GM18909 (cell line): ENCODE results near the gene SLC4A4.
A peak's percentile ranks its signal among the peaks of the same experiment; 100 is the strongest.

Source experiments
- ATAC-seq: cut with Tn5 transposase; IDR thresholded peaks from one replicate; pipeline ENCODE4 v1.9.1; 2021; ENCODE audit warnings: mild to moderate bottlenecking; ENCODE audit not compliant: unreplicated experiment, poor library complexity

Gene SLC4A4

DNA sequence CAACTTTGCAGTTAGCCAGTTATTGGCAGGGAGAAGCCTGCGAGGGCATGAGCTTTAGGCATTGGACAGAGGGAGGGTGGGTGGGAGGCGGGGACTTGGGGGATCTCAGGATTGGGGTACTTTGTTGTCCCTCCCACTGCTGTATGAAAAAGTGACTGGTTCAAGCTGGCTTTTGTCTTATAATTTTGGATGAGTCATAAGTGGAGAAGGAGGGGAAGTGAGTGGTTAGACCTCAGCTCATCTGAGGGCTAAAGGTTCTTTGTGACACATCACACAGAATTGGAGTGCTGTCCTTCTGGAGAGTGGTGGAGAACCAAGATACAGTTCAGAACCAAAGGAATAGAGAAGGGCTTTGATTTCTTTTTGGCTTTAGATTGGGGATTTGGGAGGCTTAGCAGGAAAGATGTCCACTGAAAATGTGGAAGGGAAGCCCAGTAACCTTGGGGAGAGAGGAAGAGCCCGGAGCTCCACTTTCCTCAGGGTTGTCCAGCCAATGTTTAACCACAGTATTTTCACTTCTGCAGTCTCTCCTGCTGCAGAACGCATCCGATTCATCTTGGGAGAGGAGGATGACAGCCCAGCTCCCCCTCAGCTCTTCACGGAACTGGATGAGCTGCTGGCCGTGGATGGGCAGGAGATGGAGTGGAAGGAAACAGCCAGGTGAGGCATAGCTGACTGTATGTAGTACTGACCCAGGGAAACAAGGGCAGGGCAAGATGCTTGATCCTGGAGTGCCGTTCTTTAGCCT is at the start of gene SLC4A4:
Gene SLC4A4, plus strand, starts transcription at position 175 of the 748 bp plus-strand sequence.
- ATAC-seq = peak; percentile 100

DNA sequence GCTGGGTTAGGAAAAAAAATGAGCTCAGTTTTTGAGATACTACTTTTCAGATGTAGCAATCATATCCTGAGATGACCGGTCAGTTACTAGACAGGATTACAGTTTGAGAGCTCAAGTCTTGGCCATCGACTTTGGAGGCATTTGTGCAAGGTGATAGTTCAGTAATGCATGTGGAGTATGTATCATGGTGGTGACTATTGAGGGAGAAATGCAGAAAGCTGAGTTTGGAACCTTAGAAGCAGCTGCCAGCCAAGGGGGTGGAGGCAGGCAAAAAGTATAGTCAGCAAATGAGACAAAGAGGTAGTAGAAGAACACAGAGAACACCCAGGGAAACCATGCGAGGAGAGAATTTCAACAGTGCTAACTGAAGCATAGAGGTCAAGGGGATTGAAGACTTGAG is 48.7 kb upstream of the SLC4A4 start:
- ATAC-seq = no peak

DNA sequence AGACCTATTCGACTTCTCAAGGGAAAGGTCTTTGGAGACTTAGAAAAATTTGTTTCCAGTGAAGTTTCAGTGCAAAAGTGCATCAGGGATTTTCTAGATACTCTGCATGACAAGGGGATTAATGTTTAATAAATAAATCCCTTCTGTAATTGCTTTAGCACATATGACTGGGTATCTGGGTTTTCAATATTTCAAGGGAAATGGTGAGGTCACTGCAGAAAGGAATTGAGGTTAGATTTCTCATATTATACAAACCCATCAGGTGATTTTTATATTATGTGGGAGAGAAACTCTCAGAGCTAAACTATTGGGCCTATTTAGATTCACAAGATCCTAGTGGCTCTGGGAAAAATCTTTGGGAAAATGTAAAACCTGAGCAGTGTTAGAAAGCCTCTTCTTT is 48.3 kb upstream of the SLC4A4 start:
- ATAC-seq = no peak

DNA sequence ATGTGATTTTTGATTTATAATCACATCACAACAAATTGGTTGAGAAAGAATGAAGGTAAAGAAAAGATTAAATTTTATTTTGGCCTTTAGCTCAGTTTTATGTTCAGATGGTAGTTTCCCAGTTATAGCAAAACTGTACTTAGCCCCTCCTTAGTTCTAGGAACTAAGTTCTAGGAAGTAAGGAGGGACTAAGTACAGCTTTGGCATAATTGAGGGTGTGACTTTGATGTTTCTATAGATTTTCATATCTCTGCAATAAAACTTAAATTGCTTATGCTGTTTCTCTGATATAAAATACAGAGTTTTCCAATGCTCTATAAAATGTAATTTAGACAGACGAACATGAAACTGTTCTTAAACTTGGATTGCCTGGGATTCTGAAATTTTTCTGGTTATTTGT is 46.6 kb upstream of the SLC4A4 start:
- ATAC-seq = no peak

DNA sequence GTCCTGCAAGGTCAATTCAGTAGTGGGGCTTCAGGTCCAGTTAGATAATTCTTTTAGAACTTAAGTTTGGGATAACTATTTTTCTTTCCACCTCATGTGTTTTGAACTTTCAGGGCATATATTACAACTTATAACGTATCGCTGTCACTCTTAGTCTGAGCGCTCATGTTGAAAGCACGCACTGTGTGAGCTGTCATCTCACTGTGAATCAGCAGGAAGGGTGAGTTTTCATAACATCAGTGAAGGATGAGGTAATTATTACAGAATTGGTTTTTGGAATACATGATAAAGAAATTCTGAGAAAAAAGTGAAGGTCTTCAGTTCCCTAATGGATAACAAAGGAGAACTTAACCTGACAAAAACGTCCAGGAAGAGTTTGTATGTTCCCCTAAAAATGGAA is 45.1 kb upstream of the SLC4A4 start:
- ATAC-seq = no peak

DNA sequence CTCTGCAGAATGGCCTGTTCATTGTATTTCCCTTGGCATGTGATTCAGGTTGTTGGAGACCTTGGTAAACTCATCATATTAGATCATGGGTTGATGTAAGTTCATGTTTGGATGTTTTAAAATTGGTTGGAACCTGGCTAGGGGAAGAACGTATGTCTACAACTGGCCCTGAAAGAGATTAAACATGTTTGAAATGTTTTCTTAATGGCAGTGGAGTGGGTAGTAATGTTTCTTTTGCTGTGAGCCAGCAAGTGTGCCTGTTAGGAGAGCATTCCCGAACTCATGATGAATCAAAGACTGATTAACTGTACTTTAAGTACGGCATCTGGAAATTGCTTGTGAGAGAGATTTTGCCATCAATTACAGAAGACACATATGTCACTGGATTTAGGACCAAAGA is 44.5 kb upstream of the SLC4A4 start:
- ATAC-seq = no peak

DNA sequence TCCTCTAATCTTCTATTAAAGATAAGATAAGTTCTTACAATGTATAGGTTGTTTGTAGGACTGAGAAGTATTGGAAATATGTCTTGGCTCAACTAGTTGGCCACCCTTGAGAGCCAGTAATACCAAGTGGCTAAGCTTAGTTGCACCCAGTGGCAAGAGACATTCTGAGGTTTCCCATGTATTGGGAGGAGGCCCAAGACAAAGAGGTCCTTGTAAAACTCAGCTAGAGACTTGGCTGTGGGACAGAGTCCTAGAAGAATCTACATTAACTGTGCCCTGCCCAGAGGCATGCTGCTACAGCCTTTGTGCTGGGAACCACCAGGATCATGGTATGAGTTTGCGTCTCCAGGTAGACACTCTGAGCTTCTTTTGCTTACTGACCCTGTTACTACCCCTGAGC is 41.9 kb upstream of the SLC4A4 start:
- ATAC-seq = no peak

DNA sequence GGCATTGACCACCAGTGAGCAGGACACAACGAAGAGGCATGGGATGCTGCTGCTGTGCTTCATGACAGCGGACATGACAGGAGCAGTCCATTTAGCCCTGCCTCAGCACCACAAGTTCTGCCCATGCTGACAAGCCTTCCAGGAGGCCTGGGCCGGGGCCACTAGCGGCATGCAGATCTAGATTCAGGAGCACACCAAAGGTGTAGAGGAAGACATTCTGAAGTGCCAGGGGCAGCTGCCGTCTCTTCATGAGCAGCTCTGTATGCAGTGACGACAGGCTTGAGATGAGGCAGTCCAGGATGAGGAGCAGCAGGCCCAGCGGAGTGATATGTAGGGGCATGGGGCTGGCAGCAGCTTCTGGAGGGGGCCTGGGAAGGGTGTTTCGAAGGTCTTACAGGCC is 38.5 kb upstream of the SLC4A4 start:
- ATAC-seq = no peak

DNA sequence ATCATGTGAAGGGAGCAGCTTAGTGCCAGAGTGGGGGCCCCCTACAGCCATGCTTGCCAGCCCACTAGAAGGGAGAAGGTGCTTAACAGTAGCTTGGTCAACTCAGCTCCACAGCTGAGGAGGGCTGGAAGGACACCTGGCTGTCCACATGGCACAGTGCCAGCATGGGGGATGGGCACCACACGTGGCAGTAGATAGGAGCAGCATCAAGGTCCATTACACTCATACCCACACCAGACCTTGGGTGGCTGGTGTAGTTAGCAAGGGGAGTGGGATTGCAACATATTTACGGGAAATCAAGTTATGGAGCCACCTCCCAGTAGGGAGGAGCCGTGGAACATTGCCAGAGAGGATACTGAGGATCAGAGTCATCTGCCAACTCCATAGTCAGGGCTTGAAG is 37.9 kb upstream of the SLC4A4 start:
- no peak for ATAC-seq

DNA sequence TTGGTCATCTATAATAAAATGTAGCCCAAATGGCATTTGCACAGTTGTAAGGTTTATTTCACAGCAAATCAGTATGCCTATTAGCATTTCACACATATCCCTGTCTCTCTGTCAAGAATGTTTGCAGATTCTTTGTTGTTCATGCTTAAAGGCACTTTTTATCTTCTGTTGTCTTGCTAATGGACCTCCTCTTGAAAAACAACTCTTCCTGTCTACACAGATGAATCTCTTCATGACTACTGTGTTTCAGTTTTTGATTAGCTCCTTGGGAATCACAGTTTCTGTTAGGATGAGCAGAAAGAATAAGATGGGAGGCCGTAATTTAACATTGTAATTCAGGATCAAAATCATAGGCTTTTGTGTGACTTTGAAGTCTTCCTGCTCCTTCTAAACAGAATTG is 35.5 kb upstream of the SLC4A4 start:
- no peak for ATAC-seq

DNA sequence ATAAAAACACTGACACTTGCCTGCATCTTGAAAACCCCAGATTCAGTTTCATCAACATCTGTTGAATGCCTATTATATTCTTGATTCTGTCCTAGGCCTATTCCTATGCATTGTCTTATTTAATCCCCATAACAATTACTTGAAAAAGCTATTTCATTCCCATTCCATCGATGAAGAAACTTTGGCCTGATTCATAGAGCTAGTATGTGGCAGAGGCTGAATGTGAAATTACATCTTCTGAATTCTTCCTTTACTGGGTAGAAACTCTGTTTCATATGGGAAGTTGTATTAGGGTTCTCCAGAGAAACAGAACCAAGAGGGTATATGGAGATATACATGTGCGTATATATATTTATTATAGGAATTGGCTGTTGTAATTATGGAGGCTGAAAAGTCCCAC is 35.0 kb upstream of the SLC4A4 start:
- ATAC-seq = no peak

DNA sequence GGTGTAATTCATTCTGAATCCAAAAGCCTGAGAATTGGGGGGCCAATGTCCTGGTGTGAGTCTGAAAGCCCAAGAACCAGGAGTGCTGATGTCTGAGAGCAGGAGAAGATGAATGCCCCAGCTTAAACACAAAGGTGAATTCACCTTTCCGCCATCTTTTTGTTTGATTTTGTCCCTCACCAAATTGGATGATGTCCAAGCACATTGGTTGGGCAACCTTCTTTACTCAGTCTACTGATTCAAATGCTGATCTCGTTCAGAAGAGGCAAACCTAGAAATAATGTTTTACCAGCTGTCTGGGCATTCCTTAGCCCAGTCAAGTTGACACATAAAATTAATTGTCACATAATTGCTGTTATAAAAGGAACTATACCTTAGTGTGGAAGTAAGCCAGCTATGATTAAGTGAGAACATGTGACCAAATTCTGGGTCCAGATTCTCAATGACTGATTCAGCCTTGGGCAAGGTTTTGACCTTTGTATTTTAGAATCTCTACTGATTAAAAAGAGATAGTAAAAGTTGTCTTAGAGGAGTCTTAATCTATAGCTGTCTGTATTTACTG is 34.5 kb upstream of the SLC4A4 start:
- ATAC-seq = no peak

DNA sequence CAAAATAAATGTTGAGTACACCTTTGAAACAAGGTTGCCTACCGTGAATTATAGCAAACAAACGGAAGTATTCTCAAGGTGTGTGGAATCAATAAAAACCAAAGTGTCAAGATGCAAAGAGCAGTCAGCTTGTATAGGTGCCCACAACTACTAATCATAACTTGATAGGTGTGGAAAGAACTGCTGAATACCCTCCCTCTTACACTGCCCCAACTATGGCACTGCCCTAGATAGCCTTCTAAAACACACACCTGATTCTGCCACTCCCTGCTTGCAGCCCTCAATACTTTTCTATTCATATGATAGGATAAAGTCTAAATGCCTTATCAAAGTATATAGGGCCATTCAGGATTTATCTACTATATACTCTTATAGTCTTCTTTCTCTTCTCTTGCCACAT is 31.1 kb upstream of the SLC4A4 start:
- ATAC-seq = no peak

DNA sequence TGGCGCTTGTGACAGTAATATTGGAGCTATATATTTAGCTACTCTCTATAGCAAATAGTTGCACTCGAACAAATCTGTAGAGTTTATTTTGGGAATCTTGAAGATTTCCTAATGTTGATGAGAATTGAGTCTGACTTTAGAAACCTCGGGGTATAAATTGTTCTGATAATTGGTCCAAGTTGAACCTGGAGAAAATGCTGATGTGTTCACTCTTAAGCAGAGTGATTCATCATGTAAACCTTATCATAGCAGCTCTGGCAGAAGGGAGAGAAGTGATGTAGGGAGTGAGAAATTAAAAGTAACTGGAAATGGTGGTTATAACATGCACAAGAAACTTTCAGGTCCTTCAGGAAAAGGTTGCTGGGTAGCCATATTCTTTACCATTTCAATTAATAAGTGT is 16.4 kb upstream of the SLC4A4 start:
- no peak for ATAC-seq

DNA sequence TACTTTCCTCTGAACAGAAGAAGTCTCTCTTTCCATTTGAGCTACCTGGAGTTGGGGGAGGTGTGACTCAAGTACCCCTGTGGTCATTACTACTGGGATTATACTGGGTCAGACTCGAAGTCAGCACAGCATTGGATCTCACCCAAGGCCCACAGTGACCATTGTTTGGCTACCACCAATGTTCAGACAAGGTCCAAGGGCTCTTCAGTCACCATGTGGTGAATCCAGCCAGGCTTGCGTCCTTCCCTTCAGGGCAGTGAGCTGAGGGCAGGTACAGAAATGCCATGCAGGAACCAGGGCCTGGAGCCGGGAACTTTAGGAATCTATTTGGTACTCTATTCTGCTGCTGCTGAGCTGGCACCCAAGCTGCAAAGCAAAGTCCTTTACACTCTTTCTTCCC is 5.5 kb upstream of the SLC4A4 start:
- ATAC-seq = no peak

DNA sequence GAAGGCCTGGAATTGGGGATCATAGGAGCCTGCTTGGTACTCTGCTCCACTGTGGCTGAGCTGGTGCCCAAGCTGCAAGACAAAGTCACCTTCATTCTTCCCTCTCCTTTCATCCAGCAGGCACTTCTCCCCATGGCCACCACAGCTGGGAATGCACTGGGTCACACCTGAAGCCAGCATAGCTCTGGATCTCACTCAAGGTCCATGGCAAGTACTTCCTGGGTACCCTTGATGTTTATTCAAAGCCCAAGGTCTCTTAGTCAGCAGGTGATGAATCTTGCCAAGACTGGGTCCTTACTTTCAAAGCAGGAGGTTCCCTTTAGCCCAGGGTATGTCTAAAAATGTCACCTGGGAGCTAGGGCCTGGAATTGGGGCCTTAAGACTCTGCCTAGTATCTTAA is 4.9 kb upstream of the SLC4A4 start:
- no peak for ATAC-seq

DNA sequence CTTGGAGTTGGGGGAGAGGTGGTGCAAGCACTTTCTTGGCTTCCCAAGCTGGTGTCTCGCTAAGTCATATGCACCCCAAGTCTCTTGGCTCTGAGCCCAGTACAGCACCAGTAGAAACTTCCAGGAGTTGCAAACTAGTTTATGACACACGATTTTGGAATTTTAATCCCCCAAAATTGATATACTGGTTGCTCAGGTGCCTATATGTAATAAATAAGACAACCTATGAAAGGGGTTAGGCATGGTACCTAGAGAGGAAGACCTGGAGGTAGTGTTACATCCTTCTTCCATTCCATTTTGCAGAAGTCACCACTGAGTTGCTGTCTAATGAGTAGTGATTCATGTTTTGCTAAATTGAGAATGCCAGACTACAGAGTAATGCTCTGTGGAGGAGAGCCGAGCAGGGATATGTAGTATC is 4.3 kb upstream of the SLC4A4 start:
- no peak for ATAC-seq

DNA sequence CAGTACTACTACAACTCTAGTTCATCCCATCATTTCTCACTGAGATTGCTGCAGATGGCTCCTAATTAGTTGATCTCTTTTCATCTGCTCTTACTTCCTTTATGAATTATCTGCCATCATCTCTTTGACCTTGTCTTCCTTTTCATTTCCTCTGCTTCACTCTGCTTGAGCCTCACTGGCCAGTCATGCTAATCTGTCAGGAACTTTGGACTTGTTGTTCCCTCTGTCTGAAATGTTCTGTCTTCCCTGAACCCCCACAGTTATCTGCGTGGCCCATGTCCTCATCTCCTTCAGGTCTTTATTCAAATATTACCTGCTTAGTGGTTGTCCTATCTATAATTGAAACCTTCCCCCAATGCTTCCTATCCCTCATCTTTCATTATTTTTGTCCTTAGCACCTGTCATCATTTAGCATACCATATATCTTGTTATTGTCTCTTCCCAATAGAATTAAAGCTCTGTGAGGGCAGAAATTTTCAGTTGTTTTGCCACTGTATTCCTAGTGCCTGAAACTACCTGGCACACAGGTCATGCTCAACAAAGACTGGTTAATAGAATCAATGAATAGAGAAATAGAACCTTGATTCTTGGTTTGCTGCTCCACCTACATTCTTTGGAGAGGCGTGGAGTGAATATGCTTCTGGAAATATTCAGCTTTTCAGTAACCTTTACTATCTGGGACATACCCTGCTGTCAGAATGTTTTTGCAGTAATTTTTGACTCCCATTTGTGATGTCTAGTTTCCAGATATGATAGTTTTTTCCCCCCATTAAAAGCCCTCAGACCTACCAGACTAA is 5.0 kb downstream of the SLC4A4 start:
- ATAC-seq = no peak

DNA sequence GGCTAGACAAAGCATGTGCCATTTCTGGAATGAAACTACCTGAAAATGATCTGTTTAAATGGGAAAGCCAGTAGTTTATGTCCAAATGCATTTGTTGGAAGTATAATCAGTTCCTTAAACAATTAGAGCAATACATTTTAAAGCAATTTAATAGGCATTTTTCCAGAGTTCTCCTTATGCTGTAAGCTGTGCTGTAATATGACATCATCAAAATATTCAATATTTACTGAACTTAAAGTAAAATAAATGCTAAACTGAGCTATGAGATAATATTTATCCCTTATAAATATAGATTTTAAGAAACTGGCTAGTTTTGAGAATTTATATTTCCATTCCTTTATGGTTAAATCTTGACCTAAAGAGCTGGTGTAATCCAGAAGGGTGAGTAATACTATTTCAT is 7.9 kb downstream of the SLC4A4 start:
- ATAC-seq = no peak

DNA sequence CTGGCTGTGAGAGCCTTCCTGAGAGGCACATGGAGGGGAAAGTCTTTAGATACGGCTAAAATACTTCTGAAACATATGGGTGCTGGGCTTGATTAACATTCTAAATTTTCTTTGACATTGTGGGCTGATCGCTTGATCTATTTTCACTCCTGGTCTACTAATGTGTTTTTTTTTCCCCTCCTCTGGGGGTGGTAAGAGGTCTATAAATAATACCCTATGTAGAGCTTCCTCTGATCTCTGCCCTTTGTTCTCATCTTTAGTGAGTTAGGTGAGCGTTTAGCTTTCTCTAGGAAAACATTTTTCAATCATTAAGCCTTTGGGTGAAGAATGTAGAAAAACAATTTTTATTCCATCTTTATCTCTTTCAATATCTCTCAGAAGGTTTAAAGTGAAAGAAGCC is 9.8 kb downstream of the SLC4A4 start:
- ATAC-seq = no peak

DNA sequence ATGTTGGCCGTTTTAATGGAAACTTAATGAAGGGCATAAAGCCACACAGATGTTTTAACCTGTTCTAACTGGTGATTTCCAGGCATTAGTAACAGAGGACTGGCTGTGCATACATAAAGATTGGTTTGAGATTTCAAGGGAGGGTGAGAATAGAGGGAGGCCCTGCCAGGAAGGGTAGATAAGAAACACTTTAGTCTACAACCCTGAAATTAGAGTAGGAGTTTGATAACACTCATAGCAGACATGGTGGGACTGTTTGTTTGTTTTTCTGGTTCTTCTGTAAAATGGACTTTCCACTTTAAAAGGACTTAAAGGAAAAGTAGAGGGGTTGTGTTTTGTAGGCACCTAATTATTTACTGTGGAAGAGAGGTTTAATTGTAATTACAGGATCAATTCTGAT is 16.2 kb downstream of the SLC4A4 start:
- no peak for ATAC-seq

DNA sequence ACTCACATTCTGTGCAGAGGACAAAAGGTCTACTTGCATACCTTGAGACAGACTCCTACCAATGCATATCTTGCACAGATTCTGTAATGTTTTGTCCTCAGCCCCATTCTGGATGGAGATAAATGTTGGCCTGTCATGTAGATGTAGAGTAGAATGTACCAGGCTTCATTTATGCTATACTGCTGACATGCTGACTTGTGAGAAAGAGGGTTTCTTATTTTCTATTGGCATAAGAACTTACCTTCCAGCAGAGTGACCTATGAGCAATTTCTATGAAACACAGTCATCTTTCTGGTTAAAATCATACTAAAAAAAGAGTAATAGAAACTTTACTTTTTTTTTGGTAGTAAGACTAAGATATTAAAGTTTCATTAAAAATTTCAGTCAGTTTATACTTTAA is 17.2 kb downstream of the SLC4A4 start:
- no peak for ATAC-seq
